ENCODE data around the gene TRPT1. TPM values are rescaled to one million over a fixed set of nuclear protein-coding genes. Genes with fewer than 3 reads are reported as not detected.

TRPT1 gene, protein sequence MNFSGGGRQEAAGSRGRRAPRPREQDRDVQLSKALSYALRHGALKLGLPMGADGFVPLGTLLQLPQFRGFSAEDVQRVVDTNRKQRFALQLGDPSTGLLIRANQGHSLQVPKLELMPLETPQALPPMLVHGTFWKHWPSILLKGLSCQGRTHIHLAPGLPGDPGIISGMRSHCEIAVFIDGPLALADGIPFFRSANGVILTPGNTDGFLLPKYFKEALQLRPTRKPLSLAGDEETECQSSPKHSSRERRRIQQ
- 14.1 TPM for total RNA-seq

DNA sequence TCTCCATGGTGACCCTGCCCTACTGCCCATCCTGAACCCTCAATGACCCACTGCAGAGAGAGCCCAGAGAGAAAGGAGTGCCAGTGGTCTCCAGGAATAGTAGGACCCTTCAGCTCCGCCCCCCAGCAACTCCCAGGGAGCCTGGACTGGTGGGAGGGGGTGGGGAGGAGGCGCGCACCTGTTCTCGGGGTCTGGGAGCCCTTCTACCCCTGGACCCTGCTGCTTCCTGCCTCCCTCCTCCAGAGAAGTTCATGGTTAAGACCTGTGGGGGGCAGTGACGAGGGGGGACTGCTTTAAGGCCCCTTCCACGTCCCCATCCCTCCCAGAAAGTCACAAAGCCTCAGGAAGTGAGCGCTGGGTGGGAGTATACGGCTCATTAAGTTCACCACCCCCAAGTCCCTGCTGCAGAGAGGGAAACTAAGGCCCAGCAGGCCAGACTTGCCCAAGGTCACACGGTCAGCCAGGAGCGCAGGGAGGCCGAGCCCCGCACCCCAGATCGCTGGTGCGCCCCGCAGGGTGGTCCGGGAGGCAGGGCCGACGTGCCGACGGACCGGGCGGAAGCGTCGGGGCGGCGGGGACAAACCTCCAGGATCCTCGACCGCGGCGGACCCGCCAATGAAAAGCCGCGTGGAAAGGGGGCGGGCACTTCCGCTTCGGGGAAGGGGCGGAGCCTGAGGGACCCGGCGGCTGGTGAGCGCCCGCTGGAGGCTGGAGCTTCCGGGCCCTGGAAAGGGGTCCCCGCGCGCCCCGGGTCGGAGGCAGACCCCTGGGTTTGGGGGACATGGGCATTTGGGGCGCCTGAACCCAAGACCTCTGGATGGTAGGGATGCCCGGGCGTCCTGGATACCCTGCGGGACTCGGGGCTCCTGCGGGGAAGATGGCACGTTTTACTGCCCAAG is at the start of gene TRPT1, which contains the start of gene NUDT22:
Gene TRPT1, minus strand, starts transcription at position 579 of the 899 bp plus-strand sequence. Its CDS starts 326 bp downstream, at position 253.
Gene NUDT22, plus strand, starts transcription at position 667 of the 899 bp plus-strand sequence. CDS start 379 bp downstream, outside the sequence.

DNA sequence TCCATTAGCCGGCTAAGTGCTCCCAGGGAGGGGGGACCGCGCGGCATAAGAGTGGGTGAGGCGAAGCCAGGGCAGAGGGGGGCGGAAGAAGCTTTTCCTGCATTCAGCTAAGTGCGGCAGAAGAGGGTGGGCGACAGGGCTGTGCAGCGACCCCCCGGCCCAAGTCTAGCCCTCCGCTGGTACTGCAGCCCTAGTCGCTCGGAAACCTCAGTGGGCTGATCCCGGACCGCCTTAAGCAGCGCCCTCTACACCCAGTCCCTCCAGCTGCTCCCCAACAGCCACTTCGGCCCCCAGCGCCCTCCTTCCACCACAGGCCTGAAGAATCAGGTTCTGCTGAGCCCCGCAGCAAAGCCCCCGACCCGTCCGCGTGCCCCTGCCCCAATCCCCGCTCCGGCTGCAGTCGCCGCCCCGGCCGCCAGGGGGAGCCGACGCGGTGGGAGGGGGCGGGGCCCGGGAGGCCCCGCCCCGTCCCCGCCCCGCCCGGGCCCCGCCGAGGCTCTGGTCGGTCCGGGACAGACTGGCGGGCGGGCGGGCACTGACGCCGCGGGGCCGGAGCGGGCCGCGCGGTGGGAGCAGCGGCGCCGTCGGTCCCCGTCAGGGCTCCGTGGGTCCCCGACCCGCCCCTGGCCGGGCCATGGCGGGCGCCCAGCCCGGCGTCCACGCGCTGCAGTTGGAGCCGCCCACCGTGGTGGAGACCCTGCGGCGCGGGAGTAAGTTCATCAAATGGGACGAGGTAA is 25.2 kb upstream of the TRPT1 start, which contains the start of gene PLCB3:
Gene PLCB3, plus strand, starts transcription at position 515 of the 737 bp plus-strand sequence. Its CDS starts 120 bp downstream, at position 635.

DNA sequence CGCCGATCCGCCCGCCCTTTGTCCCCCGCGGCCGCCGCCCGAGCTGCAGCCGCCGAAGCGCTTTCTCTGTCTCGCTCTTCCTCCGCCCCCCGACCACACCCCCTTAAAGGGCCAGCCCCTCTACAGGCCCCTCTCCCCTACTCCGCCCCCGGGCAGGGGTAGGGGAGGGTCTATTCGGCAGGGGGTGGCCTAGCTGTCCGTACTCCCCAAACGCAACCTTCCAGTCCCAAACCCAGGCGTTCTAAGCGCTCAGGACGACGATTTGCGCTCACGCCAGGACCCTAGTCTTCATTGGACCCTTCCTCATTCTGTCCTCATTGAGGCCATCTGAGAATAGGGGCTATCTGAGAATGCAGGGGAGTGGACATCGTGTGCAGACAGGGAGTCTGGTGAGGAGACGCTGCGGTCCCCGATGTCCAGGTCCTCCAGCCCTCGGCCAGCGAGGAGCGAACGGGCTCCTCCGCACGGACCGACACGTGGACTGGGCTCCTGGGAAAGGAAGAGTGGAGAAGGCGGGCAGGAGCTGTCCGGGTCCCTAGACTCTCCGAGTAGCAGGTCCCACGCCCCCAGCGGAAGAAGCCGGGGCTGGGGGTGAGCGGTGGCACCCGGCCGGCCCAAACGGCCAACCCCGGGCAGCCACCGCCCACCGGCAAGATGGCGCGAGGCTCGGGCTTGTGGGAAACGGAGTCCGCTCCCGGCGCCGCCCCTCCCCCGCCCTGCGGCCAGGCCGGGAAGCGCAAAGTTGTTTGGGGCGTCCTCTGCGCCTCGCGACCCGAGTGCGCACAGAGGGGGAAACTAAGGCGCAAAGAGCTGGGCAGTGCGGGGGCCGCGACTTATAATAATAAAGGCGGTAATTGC is 21.1 kb upstream of the TRPT1 start, which contains the start of gene PPP1R14B:
Gene PPP1R14B, minus strand, starts transcription at position 73 of the 858 bp plus-strand sequence. CDS start 270 bp downstream, outside the sequence.

DNA sequence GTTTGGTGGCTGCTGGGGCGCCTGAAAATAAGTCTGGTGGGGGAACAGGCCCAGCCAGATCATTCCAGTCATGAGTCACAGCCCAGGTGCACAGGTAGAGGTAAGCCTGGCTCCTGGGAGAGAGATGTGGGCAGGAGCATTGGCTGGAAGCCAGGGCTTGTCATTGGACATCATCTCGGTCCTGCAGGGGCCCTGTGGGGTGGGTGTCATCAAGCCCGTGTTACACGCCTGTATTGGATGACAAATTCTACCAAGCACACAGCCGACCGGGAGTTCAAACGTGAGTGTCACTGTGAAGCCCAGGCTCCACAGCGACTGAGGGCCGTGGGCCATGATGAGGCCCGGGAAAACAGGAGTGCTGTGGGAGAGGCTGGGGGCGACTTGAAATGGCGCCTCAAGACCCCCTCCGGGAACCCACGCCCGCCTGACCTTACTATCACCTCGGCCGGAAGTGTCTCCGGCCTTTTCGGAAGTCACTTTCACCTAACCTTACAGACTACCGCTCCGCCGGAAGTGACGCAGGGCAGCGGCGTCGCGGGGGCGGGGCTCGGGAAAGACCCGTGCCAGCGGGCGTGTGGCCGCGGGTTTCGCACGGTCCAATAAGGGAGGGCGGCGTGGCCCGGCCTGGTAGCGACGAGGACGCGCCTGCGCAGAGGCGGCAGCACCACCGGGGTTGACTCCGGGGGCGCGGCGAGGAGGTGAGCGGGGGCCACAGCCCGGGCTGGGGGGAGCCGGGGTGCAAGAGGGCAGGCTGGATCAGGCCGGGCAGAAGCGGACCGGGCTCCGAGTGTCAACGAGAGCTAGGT is 14.7 kb upstream of the TRPT1 start, which contains the start of gene FKBP2:
Gene FKBP2, plus strand, starts transcription at position 661 of the 806 bp plus-strand sequence. CDS start 1,293 bp downstream, outside the sequence.

DNA sequence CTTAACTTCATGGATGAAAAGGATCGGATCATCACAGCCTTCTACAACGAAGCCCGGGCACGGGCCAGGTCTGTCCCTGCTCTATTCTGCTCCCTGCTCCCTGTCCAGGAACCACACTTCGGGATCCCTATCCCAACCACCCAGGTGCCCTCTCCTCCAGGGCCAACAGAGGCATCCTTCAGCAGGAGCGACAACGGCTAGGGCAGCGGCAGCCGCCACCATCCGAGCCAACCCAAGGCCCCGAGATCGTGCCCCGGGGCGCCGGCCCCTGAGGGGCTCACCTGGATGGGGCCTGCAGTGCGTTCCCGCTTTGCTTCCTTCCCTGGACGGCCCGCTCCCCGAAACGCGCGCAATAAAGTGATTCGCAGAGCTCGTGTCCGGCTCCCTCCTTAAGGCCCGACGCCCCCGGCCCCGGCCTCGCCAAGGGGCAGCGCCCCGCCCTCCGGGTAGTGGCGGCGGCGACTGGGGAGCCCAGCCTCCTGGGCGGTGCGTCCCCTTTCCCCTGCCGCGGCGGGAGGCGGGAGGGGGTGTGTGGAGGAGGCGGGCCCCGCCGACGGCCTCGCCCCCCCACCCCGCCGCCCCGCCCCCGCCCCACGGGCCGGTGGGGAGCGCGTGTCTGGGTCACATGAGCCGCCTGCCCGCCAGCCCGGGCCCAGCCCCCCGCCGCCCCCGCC is 8.1 kb upstream of the TRPT1 start, which contains the start of gene VEGFB:
Gene VEGFB, plus strand, starts transcription at position 672 of the 674 bp plus-strand sequence. CDS start 250 bp downstream, outside the sequence.

DNA sequence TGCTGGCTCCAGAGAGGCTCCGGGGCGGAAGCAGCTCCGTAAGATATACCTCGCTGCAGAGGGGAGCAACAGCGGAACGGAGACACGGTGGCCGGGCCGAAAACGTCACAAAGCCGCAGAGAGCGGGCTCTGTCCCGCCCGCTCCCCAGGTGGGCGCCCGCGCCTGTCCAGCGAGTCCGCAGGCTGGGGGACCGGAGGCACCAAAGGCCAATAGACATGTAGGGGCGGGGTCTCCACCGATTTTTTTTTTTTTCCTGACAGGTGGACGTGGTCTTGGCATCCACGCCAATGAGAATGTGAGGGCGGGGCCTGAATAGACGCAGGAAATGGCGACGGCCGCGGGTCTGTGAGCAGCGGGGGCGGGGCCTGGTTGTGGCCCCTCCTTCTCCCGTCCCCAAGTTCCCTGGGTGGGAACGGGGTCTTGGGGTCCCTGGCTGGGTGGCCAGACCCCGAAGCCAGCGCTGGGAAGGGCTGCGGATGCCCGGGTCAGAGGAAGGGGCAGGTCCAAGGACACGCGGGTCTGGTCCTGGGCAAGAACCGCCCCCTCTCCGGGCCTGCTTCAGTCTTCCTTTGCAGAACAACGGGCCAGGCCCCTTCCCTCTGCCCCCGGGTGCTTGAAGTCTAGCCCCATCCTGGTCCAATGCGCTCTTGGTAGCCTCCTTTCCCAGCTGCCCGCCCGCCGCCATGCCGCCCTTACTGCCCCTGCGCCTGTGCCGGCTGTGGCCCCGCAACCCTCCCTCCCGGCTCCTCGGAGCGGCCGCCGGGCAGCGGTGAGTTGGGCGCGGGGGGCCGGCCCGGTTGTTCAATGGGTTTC is 4.4 kb upstream of the TRPT1 start, which contains the start of gene DNAJC4:
Gene DNAJC4, plus strand, starts transcription at position 378 of the 814 bp plus-strand sequence. Its CDS starts 307 bp downstream, at position 685.

DNA sequence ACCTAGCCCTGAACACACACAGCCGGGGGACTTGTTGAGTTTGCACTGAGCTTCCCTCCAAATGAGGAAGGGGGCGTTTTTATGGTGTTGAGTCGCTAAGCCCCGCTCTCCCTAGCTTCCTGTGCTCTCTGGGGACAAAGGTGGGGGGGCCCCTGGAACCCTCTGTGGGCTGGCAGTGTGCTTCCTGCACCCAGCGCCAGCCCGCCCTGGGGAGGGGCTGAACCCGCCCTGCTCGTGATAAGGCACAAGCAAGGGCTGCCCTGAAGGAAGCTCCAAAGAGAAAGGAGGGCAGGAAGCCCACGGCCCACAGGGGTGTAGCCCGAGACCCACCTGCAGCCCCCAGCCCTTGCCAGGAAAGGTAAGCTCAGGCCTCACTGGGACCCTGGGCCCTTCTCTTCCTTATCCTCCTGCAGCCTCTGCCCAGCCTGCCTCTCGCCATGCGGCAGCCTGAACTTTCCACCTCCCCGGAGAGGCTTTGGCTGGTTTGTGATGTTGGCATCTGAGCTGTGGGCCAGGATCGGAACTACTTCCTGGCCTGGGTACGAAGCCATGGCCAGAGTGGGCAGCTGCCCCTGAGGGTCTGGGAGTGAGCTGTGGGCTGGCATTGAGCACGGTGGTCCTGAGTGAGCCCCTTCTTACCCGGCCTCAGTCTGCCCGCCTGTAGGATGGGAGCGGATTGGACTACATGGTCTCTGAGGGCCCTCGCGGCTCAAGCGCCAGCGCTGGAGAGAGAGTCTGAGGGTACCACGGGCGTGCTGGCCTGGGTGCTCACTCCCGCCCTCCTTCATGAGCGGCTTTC is 19.3 kb downstream of the TRPT1 start, which contains the start of gene FERMT3:
Gene FERMT3, plus strand, starts transcription at position 265 of the 799 bp plus-strand sequence. CDS start 644 bp downstream, outside the sequence.

DNA sequence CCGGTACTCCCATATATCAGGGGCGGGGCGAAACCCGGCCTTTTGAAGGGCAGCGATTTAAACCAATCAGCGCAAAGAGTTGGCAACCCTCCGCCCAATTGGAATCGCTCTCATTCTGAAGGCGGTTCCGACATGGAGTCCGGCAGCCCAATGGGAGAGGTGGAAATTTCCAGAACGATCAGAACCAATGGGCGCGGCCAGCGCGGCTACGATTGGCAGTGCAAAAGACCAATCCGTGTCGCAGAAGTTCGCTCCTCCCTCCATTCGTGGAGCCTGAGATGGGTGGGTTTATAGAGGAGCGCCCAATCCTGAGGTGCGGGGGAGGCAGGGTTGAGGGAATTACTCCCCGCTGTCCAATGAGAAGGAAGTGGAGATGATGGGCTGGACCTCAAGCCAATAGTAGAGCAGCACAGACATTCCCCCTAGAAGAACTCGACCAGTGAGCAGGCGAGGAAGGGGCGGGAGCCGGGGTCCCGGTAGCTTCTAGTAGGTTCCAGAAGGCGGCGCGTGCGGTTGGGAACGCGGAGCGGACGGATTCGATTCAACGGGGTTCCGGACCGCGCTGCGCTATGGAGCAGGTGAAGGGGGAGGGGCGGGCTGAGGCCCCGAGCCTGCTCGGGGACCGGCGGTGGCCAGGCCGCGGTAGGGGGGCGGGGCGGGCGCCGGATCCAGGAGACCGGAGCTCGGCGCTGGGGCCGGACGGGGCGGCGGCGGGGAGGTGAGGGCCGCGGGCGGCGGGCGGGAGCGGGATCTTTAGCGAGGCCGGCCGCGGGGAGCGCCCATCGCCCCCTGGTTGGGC is 40.1 kb downstream of the TRPT1 start, which contains the start of gene STIP1:
Gene STIP1, plus strand, starts transcription at position 479 of the 799 bp plus-strand sequence. Its CDS starts 91 bp downstream, at position 570.

Other genes starting within 250 kb of the TRPT1 start
- gene OTUB1, start 239.7 kb downstream of the TRPT1 start, total RNA-seq, result 43.8 TPM
- 12.0 TPM for gene FLRT1, start 190.3 kb downstream of the TRPT1 start, total RNA-seq
- gene MACROD1, start 60.1 kb downstream of the TRPT1 start, total RNA-seq, result 8.8 TPM
- gene STIP1, start 40.0 kb downstream of the TRPT1 start, total RNA-seq, result 97.6 TPM
- 2.3 TPM for gene FERMT3, start 19.5 kb downstream of the TRPT1 start, total RNA-seq
- 14.5 TPM for gene NUDT22, start 88 bp upstream of the TRPT1 start, total RNA-seq
- gene DNAJC4, start 4.4 kb upstream of the TRPT1 start, total RNA-seq, result 19.4 TPM
- 50.7 TPM for gene VEGFB, start 8.4 kb upstream of the TRPT1 start, total RNA-seq
- gene FKBP2, start 14.9 kb upstream of the TRPT1 start, total RNA-seq, result 29.8 TPM
- gene PPP1R14B, start 20.8 kb upstream of the TRPT1 start, total RNA-seq, result 64.6 TPM
- gene PLCB3, start 25.3 kb upstream of the TRPT1 start, total RNA-seq, result 7.8 TPM
- 53.3 TPM for gene BAD, start 58.5 kb upstream of the TRPT1 start, total RNA-seq
- 13.6 TPM for gene GPR137, start 59.7 kb upstream of the TRPT1 start, total RNA-seq
- gene KCNK4, start 65.1 kb upstream of the TRPT1 start, total RNA-seq, result 7.2 TPM
- 2.1 TPM for gene CATSPERZ, start 74.2 kb upstream of the TRPT1 start, total RNA-seq
- gene ESRRA, start 79.3 kb upstream of the TRPT1 start, total RNA-seq, result 10.8 TPM
- gene TRMT112, start 91.4 kb upstream of the TRPT1 start, total RNA-seq, result 82.4 TPM
- 200 TPM for gene PRDX5, start 91.9 kb upstream of the TRPT1 start, total RNA-seq
- gene CCDC88B, start 114.0 kb upstream of the TRPT1 start, total RNA-seq, result 3.2 TPM
- 13.8 TPM for gene RPS6KA4, start 133.0 kb upstream of the TRPT1 start, total RNA-seq